SK-N-SH (cell line): ENCODE measurements around the gene HSPH1.

Experiments used
- CTCF ChIP-seq: fragments of 200-600 bp; sonication (generic); IDR thresholded peaks from 2 replicates; pipeline ENCODE4 v1.6.1; 2017; ENCODE audit warnings: antibody characterized with exemption, mild to moderate bottlenecking, moderate library complexity
- EP300 ChIP-seq, 2 experiments: IDR thresholded peaks; 2 replicates each; pipeline versions ENCODE4 v1.4.0 to v1.6.1; 2012; ENCODE audit warnings: borderline replicate concordance in 1 of 2, low read depth in 1 of 2, low read length in 1 of 2
- EZH2phosphoT487 ChIP-seq: fragments of 200-600 bp; sonication (generic); IDR thresholded peaks from 2 replicates; pipeline ENCODE4 v1.6.1; 2017; ENCODE audit warnings: low read depth, mixed run types, mild to moderate bottlenecking, antibody characterized with exemption, moderate library complexity, borderline replicate concordance
- FOXJ3 ChIP-seq: sonication (generic); formaldehyde crosslinking; IDR thresholded peaks from 2 replicates; pipeline ENCODE4 v1.5.1; 2020; ENCODE audit warnings: mild to moderate bottlenecking, missing genetic modification reagents
- GABPA ChIP-seq: IDR thresholded peaks from 2 replicates; pipeline ENCODE4 v1.4.0; 2012; ENCODE audit warnings: low read depth, mild to moderate bottlenecking
- NFIC ChIP-seq: IDR thresholded peaks from 2 replicates; pipeline ENCODE4 v1.4.0; 2012; ENCODE audit warnings: borderline replicate concordance
- NRF1 ChIP-seq: IDR thresholded peaks from 2 replicates; pipeline ENCODE4 v1.6.1; 2012; ENCODE audit warnings: low read depth, mild to moderate bottlenecking, low read length
- POLR2AphosphoS5 ChIP-seq: IDR thresholded peaks from 2 replicates; pipeline ENCODE4 v1.6.1; 2012; ENCODE audit warnings: low read depth, low read length
- REST ChIP-seq: IDR thresholded peaks from 2 replicates; pipeline ENCODE4 v1.6.1; 2012; ENCODE audit warnings: mild to moderate bottlenecking, low read depth, low read length, moderate library complexity
- RFX5 ChIP-seq: IDR thresholded peaks from 2 replicates; pipeline ENCODE4 v1.6.1; 2012; ENCODE audit warnings: mild to moderate bottlenecking, improper control_type of control experiment, low read length
- RXRA ChIP-seq: IDR thresholded peaks from 2 replicates; pipeline ENCODE4 v1.4.0; 2012; ENCODE audit warnings: low read depth, mild to moderate bottlenecking, borderline replicate concordance
- SIN3A ChIP-seq: IDR thresholded peaks from 2 replicates; pipeline ENCODE4 v1.6.1; 2012; ENCODE audit warnings: low read depth, mild to moderate bottlenecking, low read length, moderate library complexity, borderline replicate concordance
- USF1 ChIP-seq: IDR thresholded peaks from 2 replicates; pipeline ENCODE4 v1.4.0; 2012; ENCODE audit warnings: low read depth, borderline replicate concordance
- USF2 ChIP-seq: fragments of 150-350 bp; IDR thresholded peaks from 2 replicates; pipeline ENCODE4 v1.6.1; 2017; ENCODE audit warnings: antibody characterized with exemption, low read length, low read depth, borderline replicate concordance

- no peak for TF ChIP-seq NFIC
- TF ChIP-seq CTCF: no peak
- no peak for TF ChIP-seq USF2
- TF ChIP-seq REST: no peak
- no peak for TF ChIP-seq RXRA
- peak in 1 of 2 experiments; percentile 67; a peak in 2 of 4 replicates for TF ChIP-seq EP300 (IDR thresholded peaks at IDR 0.05; ENCODE audit: borderline replicate concordance in 1 of 2, low read depth in 1 of 2, low read length in 1 of 2)
- no peak for TF ChIP-seq EZH2phosphoT487
- TF ChIP-seq RFX5: no peak
- no peak for TF ChIP-seq NRF1
- TF ChIP-seq POLR2AphosphoS5: no peak
- no peak for TF ChIP-seq SIN3A
- no peak for TF ChIP-seq USF1
- TF ChIP-seq GABPA: 0 out of 2 replicates have a peak, but pooled peaks have one; percentile 36
- 0 out of 2 replicates have a peak, but pooled peaks have one; percentile 9 for TF ChIP-seq FOXJ3 (CRISPR knock-in tag)
Observed at GRCh38 chr13:31160857-31161556, 697 bp downstream of the HSPH1 start.
